ENCODE data around the gene MTHFS. TPM values are rescaled to one million over a fixed set of nuclear protein-coding genes. Genes with fewer than 3 reads are reported as not detected.
"Not testable (repeated sequence)": the region's sequence is repeated elsewhere in the genome, so short reads cannot be mapped to it uniquely, and the experiment has no call there.

Gene MTHFS
- polyA plus RNA-seq, 1 donor from 2014 or later, result 61.3 TPM

- Mint-ChIP-seq H3K27ac (peak overlapping the region in 1 of 3 donors; percentile 34), H3K4me1 (peaks cover 18 to 34% (median 33%) of the 10 kb centered on the region in 3 donors)
- not testable (repeated sequence) for H3K9me3 Mint-ChIP-seq, H3K36me3 Mint-ChIP-seq, H3K27me3 Mint-ChIP-seq, H3K4me3 Mint-ChIP-seq
Observed at GRCh38 chr15:79900818-79901378, 4.1 kb upstream of the MTHFS start.

- H3K36me3 Mint-ChIP-seq, result no peaks in the 10 kb centered on the region
- peak overlapping the region; percentile 6 to 55 (median 53) for H3K27ac Mint-ChIP-seq
- H3K27me3 Mint-ChIP-seq, result no peaks in the 10 kb centered on the region
- no peaks in the 10 kb centered on the region for H3K9me3 Mint-ChIP-seq
- peak overlapping the region in 3 of 4 donors; percentile 17 to 80 (median 68) for H3K4me3 Mint-ChIP-seq
- H3K4me1 Mint-ChIP-seq, result peaks cover 22 to 42% (median 41%) of the 10 kb centered on the region in 3 donors
Observed at GRCh38 chr15:79900087-79900486, 3.3 kb upstream of the MTHFS start.

- H3K27me3 Mint-ChIP-seq, H3K9me3 Mint-ChIP-seq, H3K36me3 Mint-ChIP-seq, H3K4me3 Mint-ChIP-seq: not testable (repeated sequence)
- H3K27ac Mint-ChIP-seq, result peak overlapping the region in 2 of 3 donors; percentile 34 to 96
- peaks cover 27 to 47% (median 44%) of the 10 kb centered on the region in 3 donors for H3K4me1 Mint-ChIP-seq
Observed at GRCh38 chr15:79898786-79899185, 2.0 kb upstream of the MTHFS start.

GRCh38 chr15:79898369-79898768 is 1.6 kb upstream of the MTHFS start:
- no peaks in the 10 kb centered on the region for H3K9me3 Mint-ChIP-seq

GRCh38 chr15:79897701-79898113 is 893 bp upstream of the MTHFS start:
- Mint-ChIP-seq H3K4me3 (peak overlapping the region; percentile 87 to 96 (median 92)), H3K9me3 (no peaks in the 10 kb centered on the region), H3K4me1 (peaks cover 27 to 47% (median 43%) of the 10 kb centered on the region in 3 donors), H3K36me3 (no peaks in the 10 kb centered on the region), H3K27ac (peak overlapping the region; percentile 95 to 97 (median 96)), H3K27me3 (no peaks in the 10 kb centered on the region)

More at GRCh38 chr15:79898369-79898768, 1.6 kb upstream of the MTHFS start:
- Mint-ChIP-seq H3K27ac (peak overlapping the region; percentile 29 to 96 (median 34)), H3K36me3 (no peaks in the 10 kb centered on the region), H3K4me3 (peak overlapping the region in 2 of 4 donors; percentile 23 to 90), H3K4me1 (peaks cover 27 to 47% (median 43%) of the 10 kb centered on the region in 3 donors), H3K27me3 (no peaks in the 10 kb centered on the region)

GRCh38 chr15:79897380-79897678 is 515 bp upstream of the MTHFS start:
- Mint-ChIP-seq H3K27ac (peak overlapping the region; percentile 95 to 97 (median 96)), H3K4me3 (peak overlapping the region; percentile 87 to 96 (median 92)), H3K4me1 (peaks cover 27 to 46% (median 43%) of the 10 kb centered on the region in 3 donors), H3K9me3 (no peaks in the 10 kb centered on the region), H3K27me3 (no peaks in the 10 kb centered on the region), H3K36me3 (peaks cover 3% of the 10 kb centered on the region)

- peaks cover 25 to 44% (median 42%) of the 10 kb centered on the region in 3 donors for H3K4me1 Mint-ChIP-seq
Observed at GRCh38 chr15:79896131-79896633, 632 bp downstream of the MTHFS start.

GRCh38 chr15:79887054-79887930 is 9.5 kb downstream of the MTHFS start:
- Mint-ChIP-seq H3K36me3 (peaks cover 18% of the 10 kb centered on the region), H3K27me3 (no peaks in the 10 kb centered on the region), H3K4me1 (peaks cover 5 to 8% (median 7%) of the 10 kb centered on the region in 3 donors), H3K9me3 (no peaks in the 10 kb centered on the region), H3K27ac (no peak overlapping the region), H3K4me3 (no peak overlapping the region)

More at GRCh38 chr15:79896131-79896633, 632 bp downstream of the MTHFS start:
- Mint-ChIP-seq H3K36me3 (peaks cover 8% of the 10 kb centered on the region), H3K9me3 (no peaks in the 10 kb centered on the region), H3K27me3 (no peaks in the 10 kb centered on the region), H3K27ac (peak overlapping the region; percentile 96 to 100 (median 97)), H3K4me3 (peak overlapping the region; percentile 90 to 97 (median 96))

- Mint-ChIP-seq H3K4me1 (peaks cover 4 to 5% (median 5%) of the 10 kb centered on the region in 3 donors), H3K27me3 (no peaks in the 10 kb centered on the region), H3K27ac (no peak overlapping the region), H3K4me3 (no peak overlapping the region), H3K9me3 (no peaks in the 10 kb centered on the region), H3K36me3 (peaks cover 17% of the 10 kb centered on the region)
Observed at GRCh38 chr15:79886124-79886523, 10.7 kb downstream of the MTHFS start.

GRCh38 chr15:79884204-79884596 is 12.6 kb downstream of the MTHFS start:
- Mint-ChIP-seq H3K36me3 (peaks cover 23% of the 10 kb centered on the region), H3K27ac (no peak overlapping the region), H3K27me3 (no peaks in the 10 kb centered on the region), H3K9me3 (peaks cover 3 to 7% (median 6%) of the 10 kb centered on the region in 3 donors), H3K4me3 (no peak overlapping the region), H3K4me1 (peaks cover 0 to 7% (median 2%) of the 10 kb centered on the region in 3 donors)

GRCh38 chr15:79883579-79884203 is 13.1 kb downstream of the MTHFS start:
- no peaks in the 10 kb centered on the region for H3K27me3 Mint-ChIP-seq
- peaks cover 3 to 11% (median 6%) of the 10 kb centered on the region in 3 donors for H3K9me3 Mint-ChIP-seq
- no peak overlapping the region for H3K4me3 Mint-ChIP-seq
- H3K36me3 Mint-ChIP-seq, result peaks cover 23% of the 10 kb centered on the region
- H3K27ac Mint-ChIP-seq, result no peak overlapping the region
- H3K4me1 Mint-ChIP-seq, result peaks cover 0 to 7% (median 2%) of the 10 kb centered on the region in 3 donors

GRCh38 chr15:79881668-79882067 is 15.1 kb downstream of the MTHFS start:
- no peak overlapping the region for H3K4me3 Mint-ChIP-seq
- peaks cover 32% of the 10 kb centered on the region for H3K36me3 Mint-ChIP-seq
- H3K9me3 Mint-ChIP-seq, result peaks cover 5 to 27% (median 19%) of the 10 kb centered on the region in 3 donors
- peaks cover 0 to 8% (median 0%) of the 10 kb centered on the region in 3 donors for H3K4me1 Mint-ChIP-seq
- no peaks in the 10 kb centered on the region for H3K27me3 Mint-ChIP-seq
- H3K27ac Mint-ChIP-seq, result no peak overlapping the region

GRCh38 chr15:79881254-79881653 is 15.6 kb downstream of the MTHFS start:
- Mint-ChIP-seq H3K9me3 (peaks cover 5 to 27% (median 19%) of the 10 kb centered on the region in 3 donors), H3K36me3 (peaks cover 34% of the 10 kb centered on the region), H3K4me3 (no peak overlapping the region), H3K27me3 (no peaks in the 10 kb centered on the region), H3K27ac (no peak overlapping the region), H3K4me1 (peaks cover 0 to 8% (median 0%) of the 10 kb centered on the region in 3 donors)

- Mint-ChIP-seq H3K9me3 (peaks cover 7 to 40% (median 38%) of the 10 kb centered on the region in 3 donors), H3K27ac (peak overlapping the region in 1 of 3 donors; percentile 13), H3K4me1 (peaks cover 0 to 5% (median 3%) of the 10 kb centered on the region in 3 donors), H3K36me3 (peaks cover 41% of the 10 kb centered on the region), H3K27me3 (no peaks in the 10 kb centered on the region), H3K4me3 (no peak overlapping the region)
Observed at GRCh38 chr15:79878078-79878705, 18.6 kb downstream of the MTHFS start.

Measured in IgD-negative memory B cell (primary cell).